Measurements from ENCODE around the gene UST. TPM values are rescaled to one million over a fixed set of nuclear protein-coding genes. Genes with fewer than 3 reads are reported as not detected.
A peak's percentile ranks its signal among the peaks of the same experiment; 100 is the strongest.

Gene UST, protein sequence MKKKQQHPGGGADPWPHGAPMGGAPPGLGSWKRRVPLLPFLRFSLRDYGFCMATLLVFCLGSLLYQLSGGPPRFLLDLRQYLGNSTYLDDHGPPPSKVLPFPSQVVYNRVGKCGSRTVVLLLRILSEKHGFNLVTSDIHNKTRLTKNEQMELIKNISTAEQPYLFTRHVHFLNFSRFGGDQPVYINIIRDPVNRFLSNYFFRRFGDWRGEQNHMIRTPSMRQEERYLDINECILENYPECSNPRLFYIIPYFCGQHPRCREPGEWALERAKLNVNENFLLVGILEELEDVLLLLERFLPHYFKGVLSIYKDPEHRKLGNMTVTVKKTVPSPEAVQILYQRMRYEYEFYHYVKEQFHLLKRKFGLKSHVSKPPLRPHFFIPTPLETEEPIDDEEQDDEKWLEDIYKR
- 32.1 to 33.8 TPM (median 33.8 TPM) in 3 replicates for total RNA-seq (2021)
- Bru-seq, nascent RNA = percentile 92 among the genes with signal in this experiment
- long read RNA-seq, experiment 1, full-length matches to known transcripts = 102 of 204 reads
- long read RNA-seq, experiment 1, partial matches to known transcripts = 22 of 204 reads
- long read RNA-seq, experiment 1, other reads (novel, unspliced or antisense) = 80 of 204 reads
- long read RNA-seq, experiment 2, full-length matches to known transcripts = 15 of 58 reads
- long read RNA-seq, experiment 2, partial matches to known transcripts = 8 of 58 reads
- long read RNA-seq, experiment 2, other reads (novel, unspliced or antisense) = 35 of 58 reads
- long read RNA-seq, experiment 3, partial matches to known transcripts = 1 of 3 reads
- long read RNA-seq, experiment 3, other reads (novel, unspliced or antisense) = 2 of 3 reads

GRCh38 chr6:148746363-148747144 is at the start of gene UST:
TSS of gene UST (plus strand) at chr6:148747030. CDS start at chr6:148747431, 401 bp downstream.
- ATAC-seq (peak; percentile 86), DNase-seq (ENCODE audit: low spot score) (peak; percentile 89)
- Mint-ChIP-seq H3K9me3 (no peaks in the 10 kb centered on the region), H3K27me3 (ENCODE audit: low read depth) (peaks cover under 1% of the 10 kb centered on the region), H3K4me3 (peak within 1 kb of the TSS; percentile 93), H3K27ac (peak within 1 kb of the TSS; percentile 93), H3K36me3 (peaks cover 9% of the 10 kb centered on the region; the same call in 1 of the 2 replicates), H3K4me1 (peaks cover 57% of the 10 kb centered on the region)
- ChIA-PET CTCF (interaction anchor here (1.0 to 1.9 kb wide), 3 partner anchors 169 to 186 kb away, joined by 4 to 12 read pairs (median 7); no protein-coding TSS in a partner anchor), POLR2A (no interaction called here)
- no peak for TF ChIP-seq NFYB (CRISPR knock-in tag; conservative IDR thresholded peaks at IDR 0.05; ENCODE audit: low read depth)
- TF ChIP-seq, protein P1, sequence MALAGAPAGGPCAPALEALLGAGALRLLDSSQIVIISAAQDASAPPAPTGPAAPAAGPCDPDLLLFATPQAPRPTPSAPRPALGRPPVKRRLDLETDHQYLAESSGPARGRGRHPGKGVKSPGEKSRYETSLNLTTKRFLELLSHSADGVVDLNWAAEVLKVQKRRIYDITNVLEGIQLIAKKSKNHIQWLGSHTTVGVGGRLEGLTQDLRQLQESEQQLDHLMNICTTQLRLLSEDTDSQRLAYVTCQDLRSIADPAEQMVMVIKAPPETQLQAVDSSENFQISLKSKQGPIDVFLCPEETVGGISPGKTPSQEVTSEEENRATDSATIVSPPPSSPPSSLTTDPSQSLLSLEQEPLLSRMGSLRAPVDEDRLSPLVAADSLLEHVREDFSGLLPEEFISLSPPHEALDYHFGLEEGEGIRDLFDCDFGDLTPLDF (CRISPR knock-in tag; IDR thresholded peaks at IDR 0.05) = no peak
- no peak for TF ChIP-seq AFF4 (CRISPR knock-in tag; IDR thresholded peaks at IDR 0.05; ENCODE audit: borderline replicate concordance)
- TF ChIP-seq CDX4 (CRISPR knock-in tag; IDR thresholded peaks at IDR 0.05; ENCODE audit: borderline replicate concordance) = no peak
- TF ChIP-seq ARID4B (CRISPR knock-in tag; IDR thresholded peaks at IDR 0.05; ENCODE audit: borderline replicate concordance) = peak; percentile 18; the same call in 1 of the 2 replicates
- peak; percentile 46; the same call in 1 of the 2 replicates for TF ChIP-seq SP1 (CRISPR knock-in tag; conservative IDR thresholded peaks at IDR 0.05)
- TF ChIP-seq, protein P2, sequence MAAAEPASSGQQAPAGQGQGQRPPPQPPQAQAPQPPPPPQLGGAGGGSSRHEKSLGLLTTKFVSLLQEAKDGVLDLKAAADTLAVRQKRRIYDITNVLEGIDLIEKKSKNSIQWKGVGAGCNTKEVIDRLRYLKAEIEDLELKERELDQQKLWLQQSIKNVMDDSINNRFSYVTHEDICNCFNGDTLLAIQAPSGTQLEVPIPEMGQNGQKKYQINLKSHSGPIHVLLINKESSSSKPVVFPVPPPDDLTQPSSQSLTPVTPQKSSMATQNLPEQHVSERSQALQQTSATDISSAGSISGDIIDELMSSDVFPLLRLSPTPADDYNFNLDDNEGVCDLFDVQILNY (CRISPR knock-in tag; IDR thresholded peaks at IDR 0.05) = no peak
- TF ChIP-seq NFE2L1 (CRISPR knock-in tag; IDR thresholded peaks at IDR 0.05) = no peak
- TF ChIP-seq KAT7 (CRISPR knock-in tag; IDR thresholded peaks at IDR 0.05; ENCODE audit: borderline replicate concordance) = 0 out of 2 replicates have a peak, but pooled peaks have one; percentile 26
- no peak for TF ChIP-seq IRF2 (CRISPR knock-in tag; IDR thresholded peaks at IDR 0.05; ENCODE audit: borderline replicate concordance, low read depth)
- TF ChIP-seq ZNF121 (CRISPR knock-in tag; IDR thresholded peaks at IDR 0.05) = no peak
- peak; percentile 39; the same call in 1 of the 2 replicates for TF ChIP-seq FOXK1 (CRISPR knock-in tag; IDR thresholded peaks at IDR 0.05)
- TF ChIP-seq USF1 (CRISPR knock-in tag; IDR thresholded peaks at IDR 0.05) = peak; percentile 57; the same call in 1 of the 2 replicates
- TF ChIP-seq JUN (CRISPR knock-in tag; IDR thresholded peaks at IDR 0.05) = no peak
- TF ChIP-seq NR3C1 (CRISPR knock-in tag; conservative IDR thresholded peaks at IDR 0.05; ENCODE audit: low read depth) = no peak
- TF ChIP-seq FOXP4 (CRISPR knock-in tag; IDR thresholded peaks at IDR 0.05) = peak; percentile 58; the same call in 1 of the 2 replicates
- no peak for TF ChIP-seq NR1H2 (CRISPR knock-in tag; IDR thresholded peaks at IDR 0.05)
- TF ChIP-seq ESRRA (CRISPR knock-in tag; IDR thresholded peaks at IDR 0.05; ENCODE audit: borderline replicate concordance) = no peak
- TF ChIP-seq ZNF317 (CRISPR knock-in tag; IDR thresholded peaks at IDR 0.05; ENCODE audit: borderline replicate concordance, low read depth) = 0 out of 2 replicates have a peak, but pooled peaks have one; percentile 21

Measured in WTC11 (cell line).